ENCODE data around the gene ZBTB16. TPM values are rescaled to one million over a fixed set of nuclear protein-coding genes. Genes with fewer than 3 reads are reported as not detected.

The ZBTB16 gene
- total RNA-seq, 1 donor from 2014 or later = 11.9 TPM

GRCh38 chr11:114286229-114286628 is 226.7 kb downstream of the ZBTB16 start:
- H3K4me1 Mint-ChIP-seq (ENCODE audit: unreplicated experiment) = peaks cover 2% of the 10 kb centered on the region
- no peak for DNase-seq (ENCODE audit: extremely low spot score, unreplicated experiment)
- TF ChIP-seq CTCF (conservative IDR thresholded peaks at IDR 0.05) = no peak
- no peak overlapping the region for H3K4me3 Mint-ChIP-seq
- no peaks in the 10 kb centered on the region for H3K27me3 Mint-ChIP-seq
- no peaks in the 10 kb centered on the region for H3K36me3 Mint-ChIP-seq
- no peak overlapping the region for H3K27ac Mint-ChIP-seq
- peaks cover 4% of the 10 kb centered on the region for H3K9me3 Mint-ChIP-seq

GRCh38 chr11:114287154-114287553 is 227.6 kb downstream of the ZBTB16 start:
- Mint-ChIP-seq H3K9me3 (peaks cover 6% of the 10 kb centered on the region), H3K27ac (no peak overlapping the region), H3K36me3 (peaks cover 4% of the 10 kb centered on the region)

GRCh38 chr11:114288136-114288535 is 228.6 kb downstream of the ZBTB16 start:
- H3K9me3 Mint-ChIP-seq = peaks cover 6% of the 10 kb centered on the region
- H3K4me1 Mint-ChIP-seq (ENCODE audit: unreplicated experiment) = peaks cover 10% of the 10 kb centered on the region
- H3K27ac Mint-ChIP-seq = peak overlapping the region; percentile 40
- DNase-seq (ENCODE audit: extremely low spot score, unreplicated experiment) = no peak
- no peaks in the 10 kb centered on the region for H3K27me3 Mint-ChIP-seq
- H3K4me3 Mint-ChIP-seq = peak overlapping the region; percentile 35
- H3K36me3 Mint-ChIP-seq = peaks cover 4% of the 10 kb centered on the region
- no peak for TF ChIP-seq CTCF (conservative IDR thresholded peaks at IDR 0.05)

More at GRCh38 chr11:114287154-114287553, 227.6 kb downstream of the ZBTB16 start:
- H3K4me1 Mint-ChIP-seq (ENCODE audit: unreplicated experiment) = peaks cover 4% of the 10 kb centered on the region
- TF ChIP-seq CTCF (conservative IDR thresholded peaks at IDR 0.05) = no peak
- no peak overlapping the region for H3K4me3 Mint-ChIP-seq
- H3K27me3 Mint-ChIP-seq = no peaks in the 10 kb centered on the region
- no peak for DNase-seq (ENCODE audit: extremely low spot score, unreplicated experiment)

- H3K9me3 Mint-ChIP-seq = peaks cover 11% of the 10 kb centered on the region
- DNase-seq (ENCODE audit: extremely low spot score, unreplicated experiment) = no peak
Measured at GRCh38 chr11:114289779-114290178, 230.3 kb downstream of the ZBTB16 start.

GRCh38 chr11:114290503-114291235 is 231.2 kb downstream of the ZBTB16 start:
- no peaks in the 10 kb centered on the region for H3K27me3 Mint-ChIP-seq
- no peak for TF ChIP-seq CTCF (conservative IDR thresholded peaks at IDR 0.05)
- DNase-seq (ENCODE audit: extremely low spot score, unreplicated experiment) = no peak
- peaks cover 20% of the 10 kb centered on the region for H3K4me1 Mint-ChIP-seq (ENCODE audit: unreplicated experiment)
- H3K9me3 Mint-ChIP-seq = peaks cover 11% of the 10 kb centered on the region
- peaks cover 4% of the 10 kb centered on the region for H3K36me3 Mint-ChIP-seq
- H3K4me3 Mint-ChIP-seq = no peak overlapping the region
- H3K27ac Mint-ChIP-seq = no peak overlapping the region

More at GRCh38 chr11:114289779-114290178, 230.3 kb downstream of the ZBTB16 start:
- H3K4me3 Mint-ChIP-seq = no peak overlapping the region
- no peaks in the 10 kb centered on the region for H3K27me3 Mint-ChIP-seq
- no peak for TF ChIP-seq CTCF (conservative IDR thresholded peaks at IDR 0.05)
- peaks cover 16% of the 10 kb centered on the region for H3K4me1 Mint-ChIP-seq (ENCODE audit: unreplicated experiment)
- H3K27ac Mint-ChIP-seq = no peak overlapping the region
- H3K36me3 Mint-ChIP-seq = peaks cover 4% of the 10 kb centered on the region

Measured in type B pancreatic cell (in vitro differentiated cells).